Fibroblast of villous mesenchyme (primary cell): ENCODE results near the gene AFAP1. TPM values are rescaled to one million over a fixed set of nuclear protein-coding genes. Genes with fewer than 3 reads are reported as not detected.

Experiments used
- DNase-seq: peaks from one replicate; pipeline ENCODE4 v3.0.0-alpha.2; 2010; ENCODE audit warnings: low read depth
- H3K4me3 ChIP-seq: 2 replicates; pipeline ENCODE4 v1.5.1; 2011; ENCODE audit warnings: low read depth, mild to moderate bottlenecking, low read length
- CTCF ChIP-seq: IDR thresholded peaks from 2 replicates; pipeline ENCODE4 v1.5.1; 2012; ENCODE audit warnings: low read depth, mild to moderate bottlenecking, low read length; ENCODE audit not compliant: insufficient read depth
- total RNA-seq: library from RNA; depleted of rRNA; stranded (reverse); fragments of >200 nt; gene quantifications from 2 replicates; pipeline ENCODE4 v1.2.3, GENCODE V29; 2012

The AFAP1 gene
- total RNA-seq, 1 donor: 133 TPM

- DNase-seq: no peak
- no peak for TF ChIP-seq CTCF
- no peak overlapping the region for H3K4me3 ChIP-seq
These were observed 37.0 kb upstream of the AFAP1 start for GRCh38 chr4:7976634-7977033.

GRCh38 chr4:7976025-7976424, 36.4 kb upstream of the AFAP1 start:
- DNase-seq: no peak

GRCh38 chr4:7974425-7974824, 34.8 kb upstream of the AFAP1 start:
- DNase-seq: no peak
- H3K4me3 ChIP-seq: no peak overlapping the region
- no peak for TF ChIP-seq CTCF

More at GRCh38 chr4:7976025-7976424, 36.4 kb upstream of the AFAP1 start:
- no peak for TF ChIP-seq CTCF
- no peak overlapping the region for H3K4me3 ChIP-seq

GRCh38 chr4:7973545-7973981, 33.9 kb upstream of the AFAP1 start:
- peak; percentile 59 for DNase-seq
- TF ChIP-seq CTCF: no peak
- H3K4me3 ChIP-seq: no peak overlapping the region

GRCh38 chr4:7971881-7972500, 32.3 kb upstream of the AFAP1 start:
- no peak overlapping the region for H3K4me3 ChIP-seq
- TF ChIP-seq CTCF: no peak
- no peak for DNase-seq

GRCh38 chr4:7971159-7971631, 31.5 kb upstream of the AFAP1 start:
- H3K4me3 ChIP-seq: no peak overlapping the region
- no peak for TF ChIP-seq CTCF
- no peak for DNase-seq
